AG20443 (cell line): ENCODE measurements around the gene RIT2.
A peak's percentile ranks its signal among the peaks of the same experiment; 100 is the strongest.

ENCODE experiments used
- DNase-seq: peaks from one replicate; pipeline ENCODE4 v3.0.0; 2012; ENCODE audit warnings: low spot score, mixed read lengths

RIT2 gene

GRCh38 chr18:43081396-43081795, 34.1 kb downstream of the RIT2 start:
- no peak for DNase-seq

GRCh38 chr18:43080671-43081070, 34.8 kb downstream of the RIT2 start:
- no peak for DNase-seq

DNA sequence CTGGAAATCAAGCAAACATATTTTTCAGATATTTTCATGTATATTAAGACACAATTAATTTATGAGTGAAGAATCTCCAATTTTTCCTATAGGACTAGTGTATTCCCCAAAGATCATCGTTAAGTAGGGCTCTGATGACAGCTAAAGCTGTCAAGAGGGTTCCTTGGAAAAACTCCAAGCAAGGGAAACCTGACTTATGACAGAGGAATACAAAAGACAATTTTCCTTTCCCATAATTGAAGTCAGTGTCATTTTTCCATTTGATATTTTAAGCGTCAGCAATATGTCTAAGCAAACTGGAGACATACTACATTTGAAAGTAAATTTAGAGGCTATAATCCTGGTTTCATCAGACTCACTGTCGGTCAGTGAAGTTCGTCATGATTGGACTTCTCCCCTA, 36.1 kb downstream of the RIT2 start:
- no peak for DNase-seq

- no peak for DNase-seq
Observed at GRCh38 chr18:43078478-43079092, 36.9 kb downstream of the RIT2 start.

- DNase-seq, result no peak
Observed at GRCh38 chr18:43077510-43078308, 37.8 kb downstream of the RIT2 start.

DNA sequence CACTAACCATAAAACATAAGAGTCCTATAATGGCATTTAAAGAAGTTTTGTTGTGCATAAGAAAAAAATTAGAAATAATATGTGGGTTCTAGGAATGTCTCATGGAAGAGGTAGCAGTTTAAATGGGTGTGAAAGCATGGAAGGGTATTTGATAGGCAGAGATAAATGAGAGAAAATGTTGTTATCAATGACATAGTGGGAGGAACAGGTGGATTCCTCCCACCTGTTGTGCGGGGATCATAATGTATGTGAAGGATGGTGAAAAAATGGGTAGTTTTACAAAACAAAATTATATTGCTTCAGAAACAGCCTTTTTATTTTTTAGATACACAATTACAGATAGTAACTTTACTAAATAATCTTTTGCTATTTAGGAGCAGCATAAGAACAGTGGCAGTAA, 41.7 kb downstream of the RIT2 start:
- no peak for DNase-seq

DNA sequence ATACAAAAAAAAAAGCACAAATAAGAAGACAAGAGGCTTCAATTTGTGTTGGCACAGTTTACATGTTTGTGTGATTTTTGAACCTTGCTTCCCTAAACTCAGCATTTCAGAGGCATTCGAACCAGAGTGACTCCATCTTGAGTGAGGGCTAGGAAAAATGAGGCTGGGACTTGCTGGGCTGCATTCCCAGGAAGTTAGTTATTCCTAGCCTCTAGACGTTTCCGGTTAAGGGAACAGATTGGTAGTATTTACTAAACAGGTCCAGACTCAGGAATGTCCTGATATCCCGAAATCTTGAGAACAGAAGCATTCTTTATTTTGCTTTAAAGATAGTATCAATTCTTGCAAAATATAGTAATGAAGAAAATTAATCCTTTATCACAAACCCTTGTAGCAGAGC, 46.7 kb downstream of the RIT2 start:
- DNase-seq, result no peak

DNA sequence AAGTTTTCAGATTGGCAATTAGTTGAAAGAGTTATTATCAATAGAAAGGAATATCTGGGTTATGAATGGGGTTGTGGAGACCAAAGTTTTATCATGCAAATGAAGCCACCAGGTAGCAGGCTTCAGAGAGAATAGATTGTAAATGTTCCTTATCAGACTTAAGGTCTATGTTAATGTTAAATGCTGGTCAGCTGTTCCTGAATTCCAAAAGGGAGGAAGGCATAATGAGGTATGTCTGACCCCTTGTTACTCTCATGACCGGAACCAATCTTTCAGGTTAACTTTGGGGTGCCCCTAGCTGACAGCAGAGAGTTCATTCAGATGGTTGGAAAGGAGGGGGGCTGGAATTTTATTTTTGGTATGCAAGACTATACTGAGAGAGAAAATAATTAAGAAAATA, 47.9 kb downstream of the RIT2 start:
- no peak for DNase-seq

DNA sequence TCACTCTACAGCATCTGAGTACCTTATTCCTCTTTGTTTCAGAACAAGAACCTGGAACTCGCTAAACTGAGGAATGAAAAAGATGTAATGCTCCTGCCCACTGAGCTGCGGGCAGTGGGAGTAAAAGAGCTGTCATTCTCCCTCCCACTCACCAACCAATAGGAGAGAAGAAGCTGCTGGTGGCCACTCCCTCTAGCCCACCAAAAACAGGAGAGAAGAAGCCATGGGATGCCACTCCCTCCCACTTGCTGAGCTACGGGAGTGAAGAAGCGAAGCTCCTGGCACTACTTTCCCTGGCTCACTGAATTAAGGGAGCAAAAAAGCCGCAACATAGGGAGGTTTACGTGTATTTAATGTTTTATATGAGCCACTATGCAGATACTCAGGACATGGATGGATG, 53.7 kb downstream of the RIT2 start:
- DNase-seq, result no peak

DNA sequence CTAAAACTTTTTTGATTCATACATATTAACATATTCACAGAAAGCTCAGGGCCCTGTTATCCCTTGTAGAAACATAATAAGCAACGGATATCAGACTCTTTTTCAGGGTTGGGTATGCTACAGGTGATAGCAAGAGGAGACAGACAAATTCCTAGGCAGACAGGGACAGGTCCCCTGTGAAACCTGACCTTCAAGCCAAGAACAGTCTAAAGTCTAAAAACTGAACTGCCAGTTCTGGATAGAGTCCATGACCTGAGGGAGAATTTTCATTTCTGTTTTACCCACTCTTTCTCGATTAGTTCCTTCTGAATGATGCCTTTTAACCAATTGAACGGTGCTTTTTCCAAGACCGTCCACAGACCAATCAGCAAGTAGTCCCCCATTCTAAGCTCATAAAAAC, 54.2 kb downstream of the RIT2 start:
- DNase-seq, result no peak

DNA sequence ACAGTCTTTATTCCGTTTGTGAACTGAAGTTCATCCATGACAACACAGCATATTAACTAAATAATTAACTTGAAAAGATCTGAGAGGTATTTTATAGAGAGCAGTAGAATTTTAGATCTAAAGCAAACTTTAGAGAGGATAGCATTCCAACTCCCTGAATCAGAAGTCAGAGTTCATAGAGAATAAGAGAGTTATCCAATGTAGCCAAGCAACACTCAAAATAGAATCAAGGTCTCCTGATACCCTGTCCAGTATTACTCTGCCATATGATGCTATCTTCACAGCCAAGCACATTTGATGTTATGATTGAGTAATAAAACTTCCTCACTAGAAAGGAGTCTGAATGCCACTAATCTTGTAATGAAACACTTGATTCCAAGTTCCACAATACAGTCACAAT, 55.5 kb downstream of the RIT2 start:
- DNase-seq, result no peak

GRCh38 chr18:43054815-43055519, 60.5 kb downstream of the RIT2 start:
- no peak for DNase-seq

- DNase-seq, result peak; percentile 13
Observed at GRCh38 chr18:43049021-43049420, 66.5 kb downstream of the RIT2 start.

DNA sequence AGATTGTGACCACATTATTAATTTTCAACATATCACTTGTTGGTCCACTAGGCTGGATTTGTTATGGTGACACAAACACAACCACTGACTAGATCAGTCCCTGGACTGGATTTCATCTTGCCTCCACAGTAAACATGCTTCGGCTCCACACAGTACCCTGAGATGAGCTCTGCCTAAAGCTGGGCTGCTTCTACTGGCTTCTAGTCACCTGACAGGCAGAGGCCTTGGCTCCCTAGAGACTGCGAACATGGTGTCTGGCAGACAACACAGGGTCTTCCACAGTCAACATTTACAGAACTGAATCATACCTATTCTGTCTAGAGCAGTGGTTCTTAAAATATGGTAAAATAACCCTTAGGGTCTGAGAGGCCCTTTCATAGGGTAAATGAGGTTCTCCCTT, 69.2 kb downstream of the RIT2 start:
- no peak for DNase-seq

DNA sequence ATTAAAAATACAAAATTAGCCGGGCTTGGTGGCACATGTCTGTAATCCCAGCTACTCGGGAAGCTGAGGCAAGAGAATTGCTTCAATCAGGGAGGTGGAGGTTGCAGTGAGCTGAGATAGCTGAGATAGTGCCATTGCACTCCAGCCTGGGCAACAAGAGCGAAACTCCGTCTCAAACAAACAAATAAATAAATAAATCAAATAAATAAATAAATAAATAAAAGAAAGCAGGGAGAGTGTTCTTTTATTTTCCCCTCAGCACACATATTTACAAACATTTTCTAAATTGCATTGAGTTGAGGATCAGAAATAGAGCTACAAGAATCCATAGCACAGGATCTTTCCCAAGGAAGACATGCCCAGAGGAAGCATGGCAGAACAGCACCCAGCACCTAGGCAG, 71.9 kb downstream of the RIT2 start:
- DNase-seq, result no peak

DNA sequence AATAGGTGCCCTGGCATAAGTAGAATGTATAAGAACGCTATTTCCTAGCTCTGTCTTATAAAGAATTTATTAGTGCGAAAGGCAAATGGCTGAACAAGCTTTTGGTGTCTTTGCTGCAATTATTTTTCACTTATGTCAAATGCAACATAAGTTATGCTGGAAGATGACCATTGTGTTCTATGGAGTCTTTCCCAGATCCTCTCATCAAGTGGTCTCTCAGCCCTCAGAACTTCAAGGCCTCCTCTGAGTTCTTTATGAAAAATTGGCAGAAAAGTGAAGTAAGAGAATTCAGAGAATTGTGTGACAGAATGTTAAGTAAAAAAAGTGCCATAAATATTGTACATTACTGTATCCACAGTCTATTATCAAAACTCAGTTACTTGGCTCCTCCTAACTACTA, 75.2 kb downstream of the RIT2 start:
- no peak for DNase-seq

GRCh38 chr18:43034683-43035500, 80.6 kb downstream of the RIT2 start:
- no peak for DNase-seq

- DNase-seq, result no peak
Observed at GRCh38 chr18:43031169-43031568, 84.3 kb downstream of the RIT2 start.

DNA sequence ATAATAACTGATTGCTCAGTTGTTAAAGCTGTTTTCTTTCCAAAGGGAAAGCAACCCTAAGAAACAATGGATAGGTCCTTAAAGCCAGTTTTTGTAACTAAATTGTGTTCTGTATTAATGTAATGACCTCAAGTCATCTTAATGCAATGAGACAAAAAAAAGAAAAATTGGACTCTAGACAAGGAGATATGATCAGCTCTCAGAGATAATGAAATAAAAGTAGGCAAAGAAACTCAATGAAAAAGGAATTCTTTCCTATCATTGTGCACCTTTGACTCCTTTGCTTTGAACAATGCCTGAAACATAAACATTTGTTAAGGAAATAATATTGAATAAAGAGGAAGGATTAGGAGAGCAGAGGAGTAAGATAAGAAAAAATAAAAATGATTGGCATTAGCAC, 86.1 kb downstream of the RIT2 start:
- no peak for DNase-seq

GRCh38 chr18:43022874-43023273, 92.6 kb downstream of the RIT2 start:
- no peak for DNase-seq

DNA sequence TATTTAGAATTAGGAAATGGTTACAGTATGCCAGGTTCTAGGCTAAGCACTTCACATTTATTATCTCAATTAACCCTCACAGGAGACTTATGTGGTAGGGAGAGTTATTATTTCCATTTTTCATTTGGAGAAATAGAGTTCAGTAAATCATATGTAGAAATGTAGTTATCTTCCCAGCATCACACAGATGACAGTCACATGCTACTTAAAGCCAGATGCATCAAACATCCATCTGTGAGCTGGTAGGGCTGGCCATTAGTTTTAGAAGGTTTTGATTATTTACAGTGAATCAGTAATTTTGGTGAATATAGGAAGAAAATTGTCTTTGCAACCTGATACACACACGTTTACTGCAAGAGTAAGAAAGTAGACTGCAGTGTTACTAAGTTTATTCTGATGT, 97.9 kb downstream of the RIT2 start:
- DNase-seq, result no peak

GRCh38 chr18:43013486-43013885, 102.0 kb downstream of the RIT2 start:
- no peak for DNase-seq
